CD4-positive, alpha-beta memory T cell (primary cell): ENCODE data around the gene TCF21. TPM values are rescaled to one million over a fixed set of nuclear protein-coding genes. Genes with fewer than 3 reads are reported as not detected.

ENCODE experiments used
- CTCF ChIA-PET: fragments of 350-600 bp; sonication (Branson Sonifier 250); formaldehyde crosslinking; loops from one replicate; lab custom pipeline; 2021; ENCODE audit warnings: inconsistent platforms; ENCODE audit not compliant: partially characterized antibody; lab: Charles Lee
- POLR2A ChIA-PET: fragments of 350-600 bp; sonication (Branson Sonifier 250); formaldehyde crosslinking; loops from one replicate; lab custom pipeline; 2021; ENCODE audit not compliant: partially characterized antibody; lab: Charles Lee
- DNase-seq, 5 donors: peaks; one replicate each; pipeline versions ENCODE4 v3.0.0 to v3.0.0-alpha.2; 2020 to 2022; ENCODE audit warnings: mixed read lengths in 1 of 5
- H3K27ac ChIP-seq: one replicate; pipeline ENCODE4 v1.7.0; 2013; ENCODE audit warnings: low read depth, low read length
- H3K27me3 ChIP-seq: 2 replicates; pipeline ENCODE4 v1.7.0; 2013; ENCODE audit warnings: mild to moderate bottlenecking, low read length, moderate library complexity; ENCODE audit not compliant: insufficient read depth
- H3K36me3 ChIP-seq: 2 replicates; pipeline ENCODE4 v1.7.0; 2013; ENCODE audit warnings: mild to moderate bottlenecking, low read length, moderate library complexity; ENCODE audit not compliant: insufficient read depth
- H3K4me1 ChIP-seq: 2 replicates; pipeline ENCODE4 v1.7.0; 2013; ENCODE audit warnings: mild to moderate bottlenecking, low read length, moderate library complexity; ENCODE audit not compliant: insufficient read depth
- H3K4me3 ChIP-seq, 2 donors: one replicate each; pipeline ENCODE4 v1.7.0; 2013; ENCODE audit warnings: low read length in 2 of 2, mild to moderate bottlenecking in 1 of 2
- H3K9me3 ChIP-seq, 2 donors: one replicate each; pipeline ENCODE4 v1.7.0; 2013; ENCODE audit warnings: low read length in 2 of 2, control low read depth in 1 of 2; ENCODE audit not compliant: control insufficient read depth in 1 of 2
- H3K27ac Mint-ChIP-seq, 7 donors: one replicate each; pipeline ENCODE4 v1.8.0; 2020 to 2021; ENCODE audit warnings: mixed read lengths in 7 of 7, mild to moderate bottlenecking in 6 of 7, inconsistent platforms in 3 of 7, moderate library complexity in 3 of 7
- H3K27me3 Mint-ChIP-seq, 2 donors: one replicate each; pipeline ENCODE4 v1.8.0; 2020 to 2021; ENCODE audit warnings: mixed read lengths in 2 of 2
- H3K36me3 Mint-ChIP-seq, 2 donors: one replicate each; pipeline ENCODE4 v1.8.0; 2020 to 2021; ENCODE audit warnings: mixed read lengths in 2 of 2, inconsistent platforms in 1 of 2, mild to moderate bottlenecking in 1 of 2
- H3K4me1 Mint-ChIP-seq, 4 donors: one replicate each; pipeline ENCODE4 v1.8.0; 2020 to 2021; ENCODE audit warnings: mixed read lengths in 4 of 4, mild to moderate bottlenecking in 1 of 4
- H3K4me3 Mint-ChIP-seq, 8 donors: one replicate each; pipeline ENCODE4 v1.8.0; 2020 to 2021; ENCODE audit warnings: mixed read lengths in 8 of 8, mild to moderate bottlenecking in 7 of 8, moderate library complexity in 6 of 8, inconsistent platforms in 3 of 8
- H3K9me3 Mint-ChIP-seq, 8 donors: one replicate each; pipeline ENCODE4 v1.8.0; 2020 to 2021; ENCODE audit warnings: mixed read lengths in 8 of 8, mild to moderate bottlenecking in 5 of 8, inconsistent platforms in 3 of 8, moderate library complexity in 1 of 8
- intact Hi-C: fragments of 100-400 bp; cut with micrococcal nuclease; formaldehyde crosslinking; loops from one replicate; pipeline ENCODE4 v1.15.1; 2023
- polyA plus RNA-seq, 2 donors: library from polyadenylated mRNA; unstranded; fragments of 300-500 nt; fragmentation: Illumina TruSeq; gene quantifications; one replicate each; pipeline ENCODE4 v1.2.3, GENCODE V29; 2021
- total RNA-seq, 2 experiments: library from RNA; stranded (reverse); gene quantifications; one replicate each; pipeline ENCODE4 v1.2.3, GENCODE V29; 2021

TCF21 gene
- not detected for total RNA-seq
- polyA plus RNA-seq = not detected

DNA sequence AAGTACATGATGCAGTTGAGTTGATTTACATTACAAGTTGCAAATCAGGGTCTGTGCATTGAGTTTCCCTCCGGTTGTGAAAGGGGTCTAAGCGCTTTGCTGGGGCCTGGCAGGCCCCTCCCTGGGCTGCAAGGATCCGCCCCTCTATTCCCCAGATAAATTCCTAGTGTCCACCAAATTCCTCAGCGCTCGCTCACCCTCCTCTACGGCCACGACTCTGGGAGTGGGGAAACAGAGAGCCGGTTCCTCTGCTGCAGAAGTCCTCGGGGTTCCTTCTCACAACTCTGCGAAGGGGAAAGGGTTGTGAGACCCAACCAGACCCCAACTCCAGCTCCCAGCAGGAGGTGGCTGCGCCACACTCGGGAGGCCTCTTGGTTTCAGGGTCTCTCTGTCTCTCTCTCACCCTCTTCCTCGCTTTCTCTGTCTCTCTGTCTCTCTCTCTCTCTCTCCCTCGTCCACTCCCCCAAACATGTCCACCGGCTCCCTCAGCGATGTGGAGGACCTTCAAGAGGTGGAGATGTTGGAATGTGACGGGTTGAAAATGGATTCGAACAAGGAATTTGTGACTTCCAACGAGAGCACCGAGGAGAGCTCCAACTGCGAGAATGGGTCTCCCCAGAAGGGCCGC is at the start of gene TCF21:
Gene TCF21, plus strand, starts transcription at position 185 of the 628 bp plus-strand sequence. Its CDS starts 285 bp downstream, at position 470.
- DNase-seq = no peak
- H3K4me3 ChIP-seq = no peak within 1 kb of the TSS
- CTCF ChIA-PET = no interaction called here
- POLR2A ChIA-PET = no interaction called here
- peaks cover 0 to 7% (median 0%) of the 10 kb centered on the region in 8 donors for H3K9me3 Mint-ChIP-seq
- H3K36me3 ChIP-seq = no peaks in the 10 kb centered on the region
- peaks cover 56% of the 10 kb centered on the region for H3K27me3 ChIP-seq
- peaks cover 23% of the 10 kb centered on the region for H3K4me1 ChIP-seq
- peak within 1 kb of the TSS in 1 of 7 donors; percentile 19 for H3K27ac Mint-ChIP-seq
- H3K4me1 Mint-ChIP-seq = peaks cover 24 to 50% (median 38%) of the 10 kb centered on the region in 4 donors
- intact Hi-C loops = no loop called here
- H3K4me3 Mint-ChIP-seq = peak within 1 kb of the TSS in 7 of 8 donors; percentile 29 to 73 (median 49)
- no peaks in the 10 kb centered on the region for H3K36me3 Mint-ChIP-seq
- peaks cover 66 to 71% of the 10 kb centered on the region in 2 donors for H3K27me3 Mint-ChIP-seq
- H3K9me3 ChIP-seq = no peaks in the 10 kb centered on the region
- H3K27ac ChIP-seq = no peak within 1 kb of the TSS

- no peaks in the 10 kb centered on the region for H3K9me3 Mint-ChIP-seq
- Histone ChIP-seq H3K9me3 (no peaks in the 10 kb centered on the region), H3K4me3 (no peak overlapping the region), H3K4me1 (no peaks in the 10 kb centered on the region), H3K27me3 (no peaks in the 10 kb centered on the region), H3K27ac (no peak overlapping the region), H3K36me3 (no peaks in the 10 kb centered on the region)
- H3K4me1 Mint-ChIP-seq = peaks cover 0 to 8% (median 5%) of the 10 kb centered on the region in 4 donors
- DNase-seq = no peak
- peaks cover 7 to 14% of the 10 kb centered on the region in 2 donors for H3K27me3 Mint-ChIP-seq
- no peaks in the 10 kb centered on the region for H3K36me3 Mint-ChIP-seq
- CTCF ChIA-PET = interaction anchor here (0.9 to 1.3 kb wide), 3 partner anchors 10 to 256 kb away, joined by 3 to 5 read pairs (median 4); no protein-coding TSS in a partner anchor
- no peak overlapping the region for H3K4me3 Mint-ChIP-seq
- H3K27ac Mint-ChIP-seq = no peak overlapping the region
- POLR2A ChIA-PET = no interaction called here
- intact Hi-C loops = no loop called here
These were observed 47.7 kb upstream of the TCF21 start for GRCh38 chr6:133841176-133841575.

DNA sequence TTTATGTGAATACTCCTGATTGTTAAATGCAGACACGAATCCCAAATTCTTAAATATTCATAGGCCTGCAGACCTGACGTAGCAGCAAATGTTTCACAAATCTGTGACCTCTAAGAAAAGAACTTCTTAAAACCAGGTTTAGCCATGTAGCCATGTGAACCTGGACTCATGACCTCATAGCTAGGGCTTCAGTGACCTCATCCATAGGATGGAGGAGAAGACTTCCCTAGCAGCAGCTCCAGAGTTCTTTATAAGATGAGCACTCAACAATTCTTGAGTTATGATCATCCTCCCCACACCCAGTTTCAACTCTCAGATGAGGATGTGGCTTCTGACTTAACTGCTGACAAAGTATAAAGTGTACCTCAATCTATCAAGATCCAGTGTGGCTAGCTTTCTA is 45.8 kb upstream of the TCF21 start:
- no peaks in the 10 kb centered on the region for H3K36me3 ChIP-seq
- H3K27ac ChIP-seq = no peak overlapping the region
- H3K4me3 Mint-ChIP-seq = no peak overlapping the region
- POLR2A ChIA-PET = no interaction called here
- CTCF ChIA-PET = no interaction called here
- no peaks in the 10 kb centered on the region for H3K27me3 ChIP-seq
- no peaks in the 10 kb centered on the region for H3K4me1 ChIP-seq
- no peaks in the 10 kb centered on the region for H3K36me3 Mint-ChIP-seq
- H3K4me1 Mint-ChIP-seq = peaks cover 0 to 2% (median 2%) of the 10 kb centered on the region in 4 donors
- intact Hi-C loops = no loop called here
- no peak for DNase-seq
- peaks cover 10 to 13% of the 10 kb centered on the region in 2 donors for H3K27me3 Mint-ChIP-seq
- H3K9me3 ChIP-seq = no peaks in the 10 kb centered on the region
- no peak overlapping the region for H3K4me3 ChIP-seq
- no peak overlapping the region for H3K27ac Mint-ChIP-seq
- peaks cover 0 to 3% (median 0%) of the 10 kb centered on the region in 8 donors for H3K9me3 Mint-ChIP-seq

GRCh38 chr6:133844709-133845108 is 44.2 kb upstream of the TCF21 start:
- Mint-ChIP-seq H3K36me3 (no peaks in the 10 kb centered on the region), H3K27ac (no peak overlapping the region), H3K9me3 (peaks cover 0 to 3% (median 0%) of the 10 kb centered on the region in 8 donors), H3K4me1 (no peaks in the 10 kb centered on the region), H3K27me3 (peaks cover 8 to 10% of the 10 kb centered on the region in 2 donors), H3K4me3 (no peak overlapping the region)
- Histone ChIP-seq H3K36me3 (no peaks in the 10 kb centered on the region), H3K27ac (no peak overlapping the region), H3K27me3 (no peaks in the 10 kb centered on the region), H3K4me1 (no peaks in the 10 kb centered on the region), H3K9me3 (no peaks in the 10 kb centered on the region), H3K4me3 (no peak overlapping the region)
- CTCF ChIA-PET = no interaction called here
- intact Hi-C loops = no loop called here
- POLR2A ChIA-PET = no interaction called here
- DNase-seq = no peak

DNA sequence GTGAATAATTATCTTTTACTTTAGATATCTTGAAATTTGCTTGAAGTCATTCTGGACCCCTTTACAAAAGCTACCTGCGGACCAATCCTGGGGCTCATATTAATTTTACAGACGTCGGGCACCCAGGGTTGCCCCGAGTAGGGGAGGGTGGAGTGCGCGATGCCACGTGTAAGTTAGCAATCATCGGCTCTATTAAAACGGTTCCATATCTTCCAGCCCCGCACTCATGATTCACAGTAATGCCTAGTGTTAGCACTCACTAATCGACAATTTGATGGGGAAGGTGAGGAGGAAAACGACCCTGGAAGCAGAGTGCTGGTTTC is 34.9 kb upstream of the TCF21 start:
- intact Hi-C loops = no loop called here
- Mint-ChIP-seq H3K4me3 (peak overlapping the region in 1 of 8 donors; percentile 0), H3K4me1 (peaks cover 7 to 12% (median 9%) of the 10 kb centered on the region in 4 donors), H3K27me3 (peaks cover 35 to 45% of the 10 kb centered on the region in 2 donors), H3K36me3 (no peaks in the 10 kb centered on the region), H3K9me3 (peaks cover 0 to 7% (median 1%) of the 10 kb centered on the region in 8 donors), H3K27ac (no peak overlapping the region)
- Histone ChIP-seq H3K27me3 (peaks cover 25% of the 10 kb centered on the region), H3K4me1 (no peaks in the 10 kb centered on the region), H3K36me3 (no peaks in the 10 kb centered on the region), H3K4me3 (no peak overlapping the region), H3K9me3 (no peaks in the 10 kb centered on the region), H3K27ac (no peak overlapping the region)
- POLR2A ChIA-PET = no interaction called here
- no peak for DNase-seq
- CTCF ChIA-PET = no interaction called here

GRCh38 chr6:133854364-133855275 is 34.3 kb upstream of the TCF21 start:
- H3K4me3 ChIP-seq = no peak overlapping the region
- Mint-ChIP-seq H3K4me3 (peak overlapping the region in 6 of 8 donors; percentile 0 to 48 (median 15)), H3K27me3 (peaks cover 37 to 47% of the 10 kb centered on the region in 2 donors), H3K9me3 (peaks cover 0 to 13% (median 3%) of the 10 kb centered on the region in 8 donors), H3K4me1 (peaks cover 7 to 12% (median 9%) of the 10 kb centered on the region in 4 donors), H3K36me3 (no peaks in the 10 kb centered on the region), H3K27ac (no peak overlapping the region)
- no peaks in the 10 kb centered on the region for H3K36me3 ChIP-seq
- peaks cover 25% of the 10 kb centered on the region for H3K27me3 ChIP-seq
- no peak for DNase-seq
- ChIA-PET CTCF (no interaction called here), POLR2A (no interaction called here)
- no peak overlapping the region for H3K27ac ChIP-seq
- H3K4me1 ChIP-seq = no peaks in the 10 kb centered on the region
- intact Hi-C loops = no loop called here
- H3K9me3 ChIP-seq = no peaks in the 10 kb centered on the region

DNA sequence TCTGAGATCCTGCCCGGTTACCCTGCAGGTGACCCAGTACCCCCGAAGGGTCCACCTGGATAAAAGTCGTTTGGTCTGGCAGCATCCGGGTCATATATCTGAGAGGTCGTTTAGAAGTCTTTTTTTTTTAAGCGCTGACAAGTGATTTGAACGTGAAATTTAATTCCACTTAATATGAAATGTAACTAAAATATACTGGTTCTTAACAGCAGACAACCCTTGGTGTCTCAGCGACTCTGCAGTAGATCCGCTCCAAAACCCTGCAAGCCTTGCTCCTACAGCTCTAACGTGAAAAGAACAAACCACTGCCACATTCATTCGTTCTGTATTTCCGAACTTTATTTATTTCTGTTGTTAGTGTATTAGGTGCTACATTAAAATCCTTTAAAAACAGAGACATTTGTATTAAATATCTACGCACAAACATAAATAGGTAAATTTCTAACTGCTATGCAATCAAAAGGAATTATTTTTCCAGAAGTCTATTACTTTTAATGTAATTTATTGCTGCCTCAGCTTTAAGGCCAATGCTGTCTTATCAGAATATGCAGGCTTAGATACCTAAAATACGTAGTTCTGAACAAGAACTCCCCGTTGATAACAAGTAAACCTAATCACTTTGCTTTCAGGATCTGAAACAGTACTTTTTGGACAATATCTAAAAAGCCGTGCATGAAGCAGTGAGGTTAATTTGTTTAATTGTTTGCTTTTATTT is 33.5 kb upstream of the TCF21 start:
- no peak overlapping the region for H3K27ac Mint-ChIP-seq
- peaks cover 35 to 49% of the 10 kb centered on the region in 2 donors for H3K27me3 Mint-ChIP-seq
- peaks cover 0 to 13% (median 5%) of the 10 kb centered on the region in 8 donors for H3K9me3 Mint-ChIP-seq
- Histone ChIP-seq H3K36me3 (no peaks in the 10 kb centered on the region), H3K9me3 (no peaks in the 10 kb centered on the region), H3K27me3 (peaks cover 25% of the 10 kb centered on the region), H3K4me3 (no peak overlapping the region), H3K27ac (no peak overlapping the region), H3K4me1 (no peaks in the 10 kb centered on the region)
- H3K36me3 Mint-ChIP-seq = no peaks in the 10 kb centered on the region
- CTCF ChIA-PET = no interaction called here
- H3K4me1 Mint-ChIP-seq = peaks cover 7 to 12% (median 9%) of the 10 kb centered on the region in 4 donors
- no peak for DNase-seq
- intact Hi-C loops = no loop called here
- peak overlapping the region in 3 of 8 donors; percentile 0 to 48 (median 18) for H3K4me3 Mint-ChIP-seq
- POLR2A ChIA-PET = no interaction called here
